Activated CD8-positive, alpha-beta memory T cell treated with anti-CD3 and anti-CD28 coated beads, Interleukin-2, amount 50 U/mL, for 48 hours (primary cell): ENCODE measurements around the gene GDNF.
"Not testable (repeated sequence)": the region's sequence is repeated elsewhere in the genome, so short reads cannot be mapped to it uniquely, and the experiment has no call there.

Experiments used
- DNase-seq: peaks from one replicate; pipeline ENCODE4 v3.0.0-alpha.2; 2020

GDNF gene

DNA sequence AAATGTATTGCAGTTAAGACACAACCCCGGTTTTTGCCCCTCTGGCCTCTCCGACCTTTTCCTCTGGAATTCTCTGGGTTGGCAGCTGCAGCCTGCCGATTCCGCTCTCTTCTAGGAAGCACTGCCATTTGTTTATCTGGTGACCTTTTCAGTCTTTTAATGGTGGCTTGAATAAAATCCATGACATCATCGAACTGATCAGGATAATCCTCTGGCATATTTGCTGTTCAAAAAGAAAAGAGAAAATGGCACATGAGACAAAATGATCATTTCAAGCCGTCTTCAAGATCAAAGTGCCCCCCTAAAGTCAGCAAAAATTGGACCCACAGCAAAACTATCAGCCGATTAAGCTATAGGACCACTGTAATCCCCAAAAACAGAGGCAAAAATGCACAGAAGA is 23.9 kb downstream of the GDNF start:
- DNase-seq, result no peak

DNA sequence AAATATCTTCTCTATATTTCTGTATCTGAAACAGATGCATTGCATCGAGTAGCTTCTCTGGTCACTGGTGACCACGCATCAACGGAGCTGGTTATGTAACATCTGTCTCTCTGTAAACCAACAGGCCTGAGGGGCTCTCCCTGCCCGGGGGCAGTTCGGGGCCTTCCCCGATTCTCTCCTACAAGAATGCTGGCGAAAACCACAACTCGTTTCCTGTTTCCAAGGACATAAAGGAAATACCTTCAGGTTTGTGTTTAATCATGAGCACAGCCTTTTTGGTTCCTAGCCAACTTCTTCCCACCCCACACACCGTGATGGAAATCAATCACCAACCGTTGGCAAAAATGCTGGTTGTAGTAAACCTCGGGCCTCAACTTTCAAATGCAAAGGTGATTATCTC is 25.1 kb downstream of the GDNF start:
- no peak for DNase-seq

DNA sequence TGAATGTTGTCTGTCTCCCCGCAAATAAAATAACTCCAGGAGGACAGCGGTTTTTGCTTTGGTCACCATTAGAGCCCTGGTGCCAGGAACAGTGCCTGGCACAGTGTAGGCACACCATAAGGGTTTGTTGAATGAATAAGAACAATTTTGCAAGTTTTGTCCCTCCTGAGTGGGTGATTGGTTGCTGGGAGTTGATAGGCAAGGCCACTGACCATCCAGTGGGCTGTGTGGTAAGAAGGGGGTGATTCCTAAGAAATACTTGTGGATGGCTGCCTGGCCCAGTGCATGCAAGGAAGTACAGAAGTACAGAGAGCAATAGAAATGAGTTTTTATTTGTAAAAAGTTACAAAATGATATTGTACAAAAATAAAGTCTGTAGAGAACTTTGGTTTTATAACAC is 27.5 kb downstream of the GDNF start:
- DNase-seq, result no peak

DNA sequence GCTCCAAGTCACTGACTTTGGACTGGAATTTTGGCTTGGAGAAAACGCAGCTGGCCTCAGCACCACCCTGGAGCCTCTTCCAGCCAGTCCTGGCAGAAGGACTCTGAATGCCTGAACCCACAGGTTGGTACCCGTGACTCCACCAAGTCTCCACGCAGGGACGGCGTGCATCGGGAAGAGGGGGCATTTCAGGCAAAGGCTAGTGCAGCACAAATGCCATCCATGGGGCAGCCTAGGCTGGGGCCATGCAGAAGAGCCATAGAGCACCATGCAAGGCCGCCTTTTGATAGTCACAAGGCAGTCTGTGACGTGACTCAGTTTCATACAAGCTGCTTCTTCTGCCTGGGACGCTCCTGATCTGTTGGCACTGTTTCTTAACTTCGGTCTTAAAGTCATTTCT is 28.0 kb downstream of the GDNF start:
- no peak for DNase-seq

DNA sequence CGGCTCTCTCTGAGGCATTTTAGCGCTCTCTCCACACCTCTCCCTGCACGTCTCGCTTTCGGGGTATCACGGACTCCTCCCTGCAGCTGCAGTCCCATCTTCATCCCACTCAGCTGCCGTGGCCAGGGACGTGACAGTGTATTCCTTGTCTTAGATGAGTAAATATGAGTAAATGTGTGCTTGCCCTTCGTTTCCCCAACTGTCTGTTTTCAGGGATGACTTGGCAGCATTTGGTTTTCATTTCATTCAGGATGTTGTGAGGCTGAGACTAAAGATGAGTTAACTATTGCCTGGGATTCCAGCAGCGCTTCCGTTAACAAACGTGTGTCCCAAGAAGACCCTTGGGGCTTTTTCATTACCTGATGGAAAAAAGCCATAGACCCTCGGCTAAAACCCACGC is 29.5 kb downstream of the GDNF start:
- DNase-seq, result no peak

DNA sequence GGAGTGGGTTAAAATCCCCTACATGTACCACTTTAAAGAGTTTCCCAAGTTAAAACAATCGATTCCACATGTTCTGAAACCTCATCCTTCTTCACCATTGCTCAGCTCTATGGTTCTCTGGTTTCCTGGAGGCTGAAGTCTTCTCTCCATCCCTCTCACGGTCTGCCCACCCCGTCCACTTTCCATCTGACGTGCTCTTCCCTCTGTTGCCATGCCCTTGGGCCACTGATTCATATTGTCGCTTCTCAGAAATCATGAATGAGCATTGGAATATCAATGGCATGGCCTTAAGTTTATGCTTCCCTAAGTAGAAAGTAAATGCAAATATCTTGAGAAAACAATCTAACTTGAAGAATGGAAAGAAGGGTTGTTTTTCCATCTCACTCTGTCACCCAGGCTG is 30.9 kb downstream of the GDNF start:
- no peak for DNase-seq

DNA sequence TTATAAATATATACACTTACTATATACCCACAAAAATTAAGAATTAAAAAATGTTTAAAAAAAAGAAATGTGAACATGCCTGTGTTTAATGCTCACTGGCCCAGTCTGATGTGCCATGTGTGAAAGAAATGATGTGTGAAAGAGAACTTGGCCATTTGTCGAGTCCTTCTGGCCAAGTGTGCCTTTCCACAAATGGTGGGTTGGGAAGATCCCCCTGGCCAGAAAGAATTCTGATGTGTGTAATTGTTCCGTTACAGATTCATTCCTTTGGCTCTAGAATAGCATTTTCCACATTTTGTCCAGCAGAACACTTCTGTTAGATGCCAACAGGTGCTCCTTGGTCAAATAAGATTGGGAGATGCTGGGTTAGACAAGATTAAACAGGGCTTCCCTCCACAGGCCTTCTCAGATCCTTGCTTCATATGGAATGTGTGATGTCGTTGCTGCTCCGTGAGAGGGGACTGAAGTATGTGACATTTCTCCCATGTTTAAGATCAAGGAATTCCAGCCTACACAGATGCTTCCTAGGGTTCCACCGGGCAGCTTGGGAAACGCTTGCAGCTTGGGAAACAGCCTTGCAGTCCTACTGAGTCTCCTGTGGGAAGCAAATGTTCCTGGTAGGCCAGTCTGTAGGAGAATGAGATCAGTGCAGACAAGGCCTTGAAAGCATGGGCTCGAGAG is 32.1 kb downstream of the GDNF start:
- DNase-seq, result no peak

DNA sequence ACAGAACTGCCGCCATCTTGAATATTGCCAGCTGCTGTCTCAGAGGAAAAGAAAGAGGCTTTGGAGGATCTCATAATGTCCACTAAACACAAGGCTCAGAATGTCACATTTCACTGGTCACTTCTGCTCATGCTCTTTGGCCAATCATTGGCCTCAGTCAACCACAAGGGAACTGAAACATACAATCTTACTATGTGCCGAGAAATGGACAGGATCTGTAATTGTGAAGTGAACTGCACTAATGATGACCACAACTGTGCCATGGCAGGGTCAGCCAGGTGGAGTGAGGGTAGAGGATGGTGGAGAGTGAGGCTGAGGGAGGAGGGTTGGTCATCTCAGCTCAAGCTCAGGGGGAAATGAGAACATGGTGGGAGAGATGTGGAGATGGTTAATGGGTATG is 32.8 kb downstream of the GDNF start:
- no peak for DNase-seq

DNA sequence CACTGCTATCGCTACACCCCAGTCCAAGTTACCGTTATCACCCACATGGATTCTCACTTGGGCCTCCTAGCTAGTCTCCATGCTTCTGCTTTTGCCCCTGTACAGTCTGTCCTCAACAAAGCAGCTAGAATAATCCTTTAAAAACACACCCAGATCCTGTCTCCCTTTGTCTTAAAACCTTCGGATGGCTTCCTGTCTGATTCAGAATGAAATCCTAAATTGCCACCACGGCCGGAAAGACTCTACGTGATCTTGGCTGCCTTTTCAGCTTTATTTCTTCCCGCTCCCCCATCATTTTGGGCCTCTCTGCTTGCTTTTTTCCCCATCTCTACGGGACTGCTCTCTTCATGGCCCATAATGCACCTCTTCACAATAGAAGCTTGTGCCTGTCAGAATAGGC is 33.4 kb downstream of the GDNF start:
- DNase-seq, result no peak

DNA sequence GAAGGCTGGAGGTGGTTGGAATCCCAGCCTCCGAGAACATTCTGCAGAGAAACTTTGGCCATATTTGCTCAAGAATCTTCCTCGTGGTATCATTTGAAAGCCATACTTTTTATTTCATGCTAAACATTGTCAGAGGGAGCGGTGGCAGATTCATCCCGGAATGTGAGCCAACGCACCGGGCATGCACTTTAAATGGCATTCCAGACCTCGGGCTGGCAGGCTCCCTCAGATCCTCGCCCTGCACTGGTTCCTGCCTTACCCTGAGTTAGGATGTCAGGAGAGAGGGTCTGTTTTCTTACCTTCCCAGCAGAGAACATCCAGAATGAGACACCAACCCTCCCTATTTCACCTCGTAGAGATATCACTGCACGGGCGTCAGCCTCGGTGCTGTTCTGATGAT is 33.8 kb downstream of the GDNF start:
- DNase-seq, result no peak

DNA sequence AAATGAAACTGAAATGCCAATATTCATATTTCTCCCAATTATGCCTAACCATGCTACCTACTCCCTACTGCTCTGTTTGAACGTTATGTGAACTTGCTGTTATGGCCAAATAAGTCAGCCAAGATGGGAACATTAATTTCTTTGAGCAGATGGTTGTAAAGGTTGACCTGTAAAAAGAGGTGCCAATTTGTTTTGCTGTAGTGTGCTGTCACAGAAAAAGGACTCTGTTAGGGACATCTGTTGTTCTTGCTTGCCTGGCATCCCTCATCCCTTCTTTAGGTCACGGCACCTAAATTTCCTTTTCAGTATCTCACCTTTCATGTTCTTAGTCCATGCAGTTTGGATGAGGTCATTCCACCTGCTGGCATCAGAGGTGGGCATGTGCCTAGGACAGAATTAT is 35.4 kb downstream of the GDNF start:
- no peak for DNase-seq

DNA sequence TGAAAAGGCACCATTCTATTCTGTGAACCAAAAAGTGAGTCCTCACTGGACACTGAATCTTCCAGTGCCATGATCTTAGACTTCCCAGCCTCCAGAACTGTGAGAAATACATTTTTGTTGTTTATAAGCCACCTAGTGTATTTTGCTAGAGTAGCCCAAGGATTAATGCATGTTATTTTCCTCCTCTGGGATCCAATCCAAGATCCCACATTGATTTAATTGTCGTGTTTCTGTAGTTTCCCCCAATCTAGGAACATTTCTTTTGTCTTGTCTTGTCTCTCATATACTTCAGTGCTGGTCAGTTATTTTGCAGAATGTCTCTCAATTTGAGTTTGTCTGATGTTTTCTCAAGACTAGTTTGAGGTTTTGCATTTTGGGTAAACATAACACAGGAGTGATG is 36.4 kb downstream of the GDNF start:
- DNase-seq, result no peak

DNA sequence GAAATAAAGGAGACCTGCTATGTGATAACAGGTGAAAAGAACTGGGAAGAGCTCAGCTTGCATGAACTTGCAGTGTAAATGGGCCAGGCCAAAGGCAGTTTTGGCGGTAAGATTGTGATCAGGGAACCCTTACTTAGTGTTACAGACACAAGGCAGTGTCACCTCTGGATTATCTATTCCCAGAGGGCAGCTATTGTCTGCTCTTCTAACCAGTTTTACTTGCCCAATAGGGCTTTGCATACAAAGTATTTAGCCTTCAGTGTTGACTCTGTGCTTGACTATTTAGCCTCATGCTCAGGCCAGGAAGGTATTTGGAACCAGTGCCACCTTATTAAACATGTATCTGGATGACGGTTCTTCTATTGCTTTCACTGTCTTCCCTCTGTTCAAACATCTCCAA is 38.3 kb downstream of the GDNF start:
- DNase-seq, result no peak

DNA sequence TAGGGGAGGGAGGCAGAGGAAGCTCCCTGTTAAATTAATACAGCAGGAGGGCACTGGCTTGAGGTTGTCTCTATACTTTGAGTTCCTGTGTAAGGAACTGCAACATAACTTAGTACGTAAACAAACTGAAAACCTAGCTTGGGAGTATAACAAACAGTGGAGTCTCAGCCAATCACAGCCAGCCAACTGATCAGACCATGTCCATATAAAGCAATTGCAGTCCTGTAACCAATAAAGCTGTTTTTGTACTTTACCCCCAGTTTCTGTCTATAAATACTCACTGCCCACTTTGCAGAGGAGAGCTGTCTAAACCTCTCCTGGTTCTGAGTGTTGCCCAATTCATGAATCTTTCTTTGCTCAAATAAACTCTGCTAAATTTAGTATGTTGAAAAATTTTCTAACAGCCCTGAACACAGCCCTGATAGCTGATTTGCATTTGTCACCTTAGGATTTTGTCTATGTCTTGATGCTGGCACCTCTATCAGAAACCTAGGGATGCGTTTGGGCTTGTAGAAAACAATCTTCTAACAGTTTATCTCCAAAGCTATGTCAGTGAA is 39.9 kb downstream of the GDNF start:
- no peak for DNase-seq

DNA sequence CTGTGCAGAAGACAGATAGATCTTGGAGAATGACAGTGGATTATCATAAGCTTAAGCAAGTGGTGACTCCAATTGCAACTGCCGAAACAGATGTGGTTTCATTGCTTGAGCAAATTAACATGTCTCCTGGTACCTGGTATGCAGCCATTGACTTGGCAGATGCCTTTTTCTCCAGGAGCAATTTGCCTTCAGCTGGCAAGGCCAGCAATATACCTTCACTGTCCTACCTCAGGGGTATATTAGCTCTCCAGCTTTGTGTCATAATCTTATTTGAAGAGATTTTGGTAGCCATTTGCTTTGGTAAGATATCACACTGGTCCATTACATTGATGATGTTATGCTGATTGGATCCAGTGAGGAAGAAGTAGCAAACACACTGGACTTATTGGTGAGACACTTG is 43.4 kb downstream of the GDNF start:
- not testable (repeated sequence) for DNase-seq

DNA sequence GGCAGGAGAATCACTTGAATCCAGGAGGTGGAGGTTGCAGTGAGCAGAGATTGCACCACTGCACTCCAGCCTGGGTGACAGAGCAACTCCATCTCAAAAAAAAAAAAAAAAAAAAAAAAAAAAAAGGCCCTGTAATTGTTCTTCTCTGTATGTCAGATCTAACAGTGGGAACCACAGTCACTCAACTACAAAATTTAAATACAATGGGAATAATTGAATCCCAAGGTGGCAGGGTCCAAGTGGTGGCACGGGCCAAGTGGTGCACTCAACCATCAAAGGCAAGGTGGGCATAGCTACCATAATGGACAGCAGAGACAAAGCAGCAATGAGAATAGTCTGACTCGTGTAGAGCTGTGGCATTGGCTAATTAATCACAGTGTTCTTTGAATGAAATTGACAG is 44.5 kb downstream of the GDNF start:
- not testable (repeated sequence) for DNase-seq

DNA sequence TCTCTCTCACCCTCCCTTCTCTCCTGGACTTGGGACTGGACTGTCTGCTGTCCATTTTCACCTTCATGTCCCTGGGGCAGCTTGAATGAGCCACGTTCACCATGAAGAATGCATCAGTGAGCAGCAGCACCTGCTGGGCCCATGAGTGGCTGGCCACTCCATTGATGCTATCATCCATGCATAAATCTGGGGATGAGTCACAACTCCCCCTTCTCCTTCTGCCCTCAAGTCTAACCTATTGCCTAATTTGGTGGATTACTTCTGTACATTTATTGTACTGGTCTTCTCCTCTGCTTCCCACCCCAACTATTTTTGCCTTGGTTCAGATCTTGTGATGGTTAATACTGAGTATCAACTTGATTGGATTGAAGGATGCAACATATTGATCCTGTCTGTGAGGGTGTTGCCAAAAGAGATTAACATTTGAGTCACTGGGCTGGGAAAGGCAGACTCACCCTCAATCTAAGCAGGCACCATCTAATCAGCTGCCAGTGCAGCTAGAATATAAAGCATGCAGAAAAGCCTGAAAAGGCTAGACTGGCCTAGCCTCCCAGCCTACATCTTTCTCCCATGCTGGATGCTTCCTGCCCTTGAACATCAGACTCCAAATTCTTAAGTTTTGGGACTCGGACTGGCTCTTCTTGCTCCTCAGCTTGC is 46.7 kb downstream of the GDNF start:
- no peak for DNase-seq

DNA sequence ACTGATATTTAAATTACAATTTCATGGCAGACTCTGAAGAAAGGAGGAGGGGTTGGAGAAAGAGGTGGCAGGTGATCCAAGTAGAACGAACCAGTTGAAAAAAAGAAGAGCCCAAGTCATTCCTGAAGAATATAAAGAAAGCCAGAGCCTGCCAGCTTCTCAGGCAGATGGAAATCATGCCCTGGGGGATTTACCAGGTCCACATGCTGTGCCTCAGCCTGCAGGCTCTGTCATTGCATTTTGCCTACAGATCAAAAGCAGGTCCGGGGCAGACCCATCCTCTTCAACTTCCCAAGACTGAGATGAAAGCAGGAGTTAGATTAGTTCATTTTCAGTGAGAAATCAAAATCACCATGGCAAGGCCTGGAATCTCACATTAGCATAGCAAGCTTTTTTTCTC is 48.5 kb downstream of the GDNF start:
- no peak for DNase-seq

DNA sequence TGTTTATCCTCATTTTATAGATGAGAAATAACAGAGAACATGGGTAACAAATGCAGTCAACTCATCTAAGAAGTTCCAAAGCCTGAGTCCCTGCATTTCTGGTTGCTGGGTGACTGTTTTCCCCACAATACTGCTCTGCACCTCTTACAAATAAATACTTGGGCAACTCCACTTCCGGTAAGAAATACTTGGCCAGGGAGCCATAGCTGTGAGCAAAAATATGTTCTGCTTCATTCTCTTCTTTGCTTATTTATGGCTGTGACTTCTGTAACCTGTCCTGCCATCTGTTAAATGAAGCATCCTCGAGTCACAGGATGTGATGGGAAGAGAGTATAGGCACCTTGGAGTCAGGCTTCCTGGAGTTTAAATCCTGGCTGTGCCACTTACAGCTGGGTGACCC is 49.9 kb downstream of the GDNF start:
- DNase-seq, result no peak

DNA sequence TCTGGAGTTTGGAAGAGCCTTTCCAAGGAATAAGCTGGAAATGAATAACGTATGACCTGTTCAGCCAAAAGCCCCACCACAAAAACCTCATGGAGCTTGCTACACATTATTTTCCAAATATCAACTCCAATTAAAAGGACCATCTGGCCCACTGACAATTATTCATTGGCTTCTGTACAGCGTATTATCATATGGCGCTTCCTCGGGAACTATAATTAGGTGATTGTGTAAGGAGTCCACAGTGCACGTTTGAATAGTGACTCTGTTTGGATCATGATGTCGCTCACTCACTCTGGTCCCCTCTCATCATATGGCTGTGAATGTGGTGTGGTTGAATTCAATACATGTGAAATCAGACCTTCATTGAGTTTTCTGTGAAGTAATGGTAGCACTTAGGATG is 52.1 kb downstream of the GDNF start:
- no peak for DNase-seq

DNA sequence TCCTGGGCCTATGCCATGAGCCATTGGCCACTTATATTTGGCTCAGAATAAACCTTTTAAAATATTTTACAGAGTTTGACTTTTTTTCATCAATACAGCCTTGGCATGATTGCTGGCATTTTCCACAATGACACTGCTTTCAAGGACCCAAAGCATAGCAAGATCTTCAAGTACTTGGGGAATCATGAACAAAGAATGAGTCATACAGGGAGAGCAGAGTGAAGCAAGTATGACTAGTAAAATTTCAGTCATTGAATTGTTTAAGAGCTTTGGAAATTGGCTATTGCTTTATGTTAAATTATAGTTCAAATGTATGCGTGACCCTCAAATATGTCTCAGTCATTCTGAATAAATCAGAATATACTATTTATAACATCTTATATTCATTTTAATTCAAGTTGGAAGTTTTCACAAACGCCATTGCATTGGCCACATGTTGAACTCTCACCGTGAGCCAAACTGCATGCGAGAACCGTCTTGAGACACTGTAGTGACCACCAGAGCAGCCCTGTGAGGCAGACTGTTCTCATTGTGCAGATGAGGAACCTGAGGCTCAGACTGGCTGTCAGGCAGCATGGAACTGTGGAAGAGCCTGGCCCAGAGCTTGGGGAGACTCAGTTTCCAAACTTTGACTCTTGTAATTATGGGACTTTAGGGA is 52.9 kb downstream of the GDNF start:
- DNase-seq, result no peak

DNA sequence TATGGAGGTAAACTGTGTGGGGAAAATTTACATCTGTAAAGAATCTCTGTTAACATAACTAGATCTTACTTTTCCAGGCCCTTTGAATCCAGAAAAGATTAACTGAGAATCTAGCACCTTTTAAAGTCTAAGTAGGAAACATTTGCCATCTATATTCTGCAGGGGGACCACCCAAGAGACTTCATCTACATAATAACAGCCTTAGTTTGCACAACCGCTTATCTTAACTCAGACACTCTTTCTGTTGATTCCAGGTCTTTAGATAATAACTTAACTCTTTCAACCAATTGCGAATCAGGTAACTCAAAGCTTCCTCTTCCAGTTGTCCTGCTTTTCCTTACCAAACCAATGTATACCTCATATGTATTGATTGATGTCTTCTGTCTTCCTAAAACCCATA is 53.4 kb downstream of the GDNF start:
- no peak for DNase-seq

DNA sequence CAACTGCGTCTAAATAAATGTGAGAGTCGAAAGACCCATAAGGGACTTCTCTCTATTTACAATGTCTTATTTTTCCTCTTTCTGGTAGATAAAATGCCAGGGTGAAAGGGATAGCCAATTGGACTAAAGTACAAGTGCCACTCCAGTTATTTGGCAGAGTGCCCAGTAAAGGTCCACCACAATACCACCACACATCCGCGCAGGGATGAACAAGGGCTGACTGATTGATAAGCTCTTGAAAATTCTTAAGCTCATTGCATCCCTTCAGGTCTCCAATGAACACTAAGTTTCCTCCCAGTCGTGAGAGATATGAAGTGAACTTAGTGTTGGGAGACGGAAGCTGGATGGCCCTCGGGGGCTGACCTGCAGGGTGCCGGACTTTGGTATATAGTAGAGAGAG is 58.4 kb downstream of the GDNF start:
- DNase-seq, result not testable (repeated sequence)

DNA sequence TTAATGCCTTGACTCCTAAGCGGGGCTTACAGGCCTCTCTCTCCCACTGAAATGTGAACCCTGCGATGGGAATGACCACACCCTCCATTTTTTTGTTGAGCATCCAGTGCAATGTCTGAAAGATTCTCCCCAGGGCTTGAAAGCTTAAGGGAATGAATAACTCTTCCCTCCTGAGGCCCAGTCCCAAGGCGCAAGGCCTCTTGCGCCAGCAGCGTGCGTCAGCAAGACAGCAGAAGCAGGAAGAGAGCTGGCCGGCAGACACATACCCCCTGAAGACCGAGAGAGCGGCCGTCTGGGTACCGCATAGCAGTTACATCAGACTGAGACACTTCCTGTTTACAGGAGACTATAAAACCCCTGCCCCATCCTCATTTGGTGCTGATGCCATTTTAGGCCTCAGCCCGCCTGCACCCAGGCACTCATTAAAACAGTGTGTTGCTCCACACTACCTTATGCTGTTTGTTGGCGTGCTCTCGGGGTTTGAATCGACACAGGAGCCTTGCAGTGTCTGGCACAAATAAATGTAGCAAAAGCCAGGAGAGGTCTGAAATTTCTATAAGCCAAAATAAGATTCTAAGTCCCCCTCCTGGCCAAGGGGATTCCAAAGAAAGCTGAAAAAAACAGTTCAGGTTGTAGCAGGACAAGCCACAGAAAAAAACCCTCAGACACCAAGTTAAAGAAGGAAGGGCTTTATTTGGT is 62.3 kb downstream of the GDNF start:
- DNase-seq, result no peak
